Endothelial cell of umbilical vein (primary cell): ENCODE results near the gene CLDN8. TPM values are rescaled to one million over a fixed set of nuclear protein-coding genes. Genes with fewer than 3 reads are reported as not detected.

Experiments
- BruUV-seq: library from RNA; stranded (reverse); fragments of 400-500 nt; replicated peaks from 2 replicates; lab custom pipeline; 2021; lab: Mats Ljungman, UMichigan
- CTCF ChIA-PET: fragments of 300-600, 350-600 bp; sonication (Branson Sonifier 250); formaldehyde crosslinking; loops from one replicate; lab custom pipeline; 2021; ENCODE audit warnings: antibody characterized with exemption, inconsistent platforms; lab: Charles Lee
- POLR2A ChIA-PET: fragments of 300-600, 350-600 bp; sonication (Branson Sonifier 250); formaldehyde crosslinking; loops from one replicate; lab custom pipeline; 2021; ENCODE audit warnings: antibody characterized with exemption, inconsistent platforms; lab: Charles Lee
- DNase-seq: peaks from one replicate; pipeline ENCODE4 v3.0.0-alpha.2; 2011; ENCODE audit warnings: low read depth, low spot score
- FAIRE-seq: peaks from 2 replicates; lab custom pipeline; 2011; peaks lifted over from hg19 to GRCh38; lab: Jason Lieb, UNC
- H2AFZ ChIP-seq: 2 replicates; pipeline ENCODE4 v1.6.0; 2012; ENCODE audit warnings: low read depth, low read length, control low read depth, inconsistent platforms
- H3K27ac ChIP-seq: 2 replicates; pipeline ENCODE4 v1.5.1; 2011; ENCODE audit warnings: low read depth, mild to moderate bottlenecking, control low read depth, low read length, moderate library complexity; ENCODE audit not compliant: insufficient read depth
- H3K27me3 ChIP-seq, 2 experiments: 2 replicates each; pipeline versions ENCODE4 v1.6.0 to v1.6.1; 2011; ENCODE audit warnings: low read length in 2 of 2, mixed read lengths in 1 of 2; ENCODE audit not compliant: control insufficient read depth in 2 of 2, insufficient read depth in 2 of 2
- H3K36me3 ChIP-seq, 2 experiments: 2 replicates in 1 of 2; 3 replicates in 1 of 2; pipeline ENCODE4 v1.5.1; 2011; ENCODE audit warnings: low read length in 2 of 2, mild to moderate bottlenecking in 1 of 2, moderate library complexity in 1 of 2; ENCODE audit not compliant: control insufficient read depth in 2 of 2, insufficient read depth in 2 of 2; ENCODE audit errors: extremely low read depth in 1 of 2
- H3K4me1 ChIP-seq: 3 replicates; pipeline ENCODE4 v1.5.1; 2011; ENCODE audit warnings: mild to moderate bottlenecking, low read length; ENCODE audit not compliant: control insufficient read depth, insufficient read depth; ENCODE audit errors: extremely low read depth
- H3K4me2 ChIP-seq: 2 replicates; pipeline ENCODE4 v1.6.1; 2011; ENCODE audit warnings: low read length, control low read depth, mixed read lengths; ENCODE audit not compliant: insufficient read depth
- H3K4me3 ChIP-seq, 3 experiments: fragments of 200-600 bp in 1 of 3; sonication (generic), shearing (Covaris generic) in 1 of 3; replicated peaks in 1 of 3; 2 replicates each; pipeline ENCODE4 v1.5.1; 2011 to 2016; ENCODE audit warnings: control low read depth in 3 of 3, low read length in 3 of 3, mild to moderate bottlenecking in 2 of 3, inconsistent platforms in 1 of 3, low read depth in 1 of 3, moderate library complexity in 1 of 3; ENCODE audit not compliant: insufficient read depth in 1 of 3
- H3K79me2 ChIP-seq: 2 replicates; pipeline ENCODE4 v1.6.0; 2012; ENCODE audit warnings: low read length, inconsistent platforms; ENCODE audit not compliant: control insufficient read depth, insufficient read depth
- H3K9ac ChIP-seq: replicated peaks from 2 replicates; pipeline ENCODE3; 2011; ENCODE audit warnings: low read length, control low read depth; ENCODE audit not compliant: insufficient read depth; ENCODE audit errors: extremely low read depth
- H3K9me1 ChIP-seq: replicated peaks from 3 replicates; pipeline ENCODE4 v1.6.0; 2011; ENCODE audit warnings: mild to moderate bottlenecking, low read length; ENCODE audit not compliant: control insufficient read depth, insufficient read depth; ENCODE audit errors: extremely low read depth
- H3K9me3 ChIP-seq: replicated peaks from 2 replicates; pipeline ENCODE4 v1.5.1; 2012; ENCODE audit warnings: low read length, inconsistent platforms; ENCODE audit not compliant: control insufficient read depth, insufficient read depth
- H4K20me1 ChIP-seq: replicated peaks from 2 replicates; pipeline ENCODE3; 2011; ENCODE audit warnings: mild to moderate bottlenecking, low read length; ENCODE audit not compliant: control insufficient read depth, insufficient read depth; ENCODE audit errors: extremely low read depth
- CTCF ChIP-seq, 2 donors: IDR thresholded peaks; 1 replicate in 1 of 2; 2 replicates in 1 of 2; pipeline ENCODE4 v1.5.1; 2011; ENCODE audit warnings: low read length in 2 of 2, mild to moderate bottlenecking in 2 of 2, moderate library complexity in 2 of 2, control low read depth in 1 of 2, inconsistent platforms in 1 of 2, low read depth in 1 of 2; ENCODE audit not compliant: insufficient read depth in 1 of 2; ENCODE audit errors: extremely low read depth in 1 of 2
- FOS ChIP-seq: IDR thresholded peaks from 2 replicates; pipeline ENCODE4 v1.6.1; 2011; ENCODE audit warnings: mild to moderate bottlenecking, low read length, moderate library complexity, borderline replicate concordance; ENCODE audit not compliant: insufficient read depth
- GATA2 ChIP-seq: IDR thresholded peaks from 2 replicates; pipeline ENCODE4 v1.7.0; 2011; ENCODE audit warnings: low read depth, mild to moderate bottlenecking, moderate library complexity, mixed read lengths, low read length; ENCODE audit not compliant: insufficient read length, insufficient read depth
- JUN ChIP-seq: IDR thresholded peaks from 2 replicates; pipeline ENCODE4 v1.6.1; 2011; ENCODE audit warnings: borderline replicate concordance, low read depth; ENCODE audit not compliant: insufficient read length, insufficient read depth
- MAX ChIP-seq: IDR thresholded peaks from 2 replicates; pipeline ENCODE4 v1.6.1; 2011; ENCODE audit not compliant: insufficient read depth, insufficient read length
- MYC ChIP-seq: IDR thresholded peaks from one replicate; pipeline ENCODE4 v1.6.1; 2011; ENCODE audit warnings: mild to moderate bottlenecking, low read depth, low read length
- POLR2AphosphoS5 ChIP-seq: IDR thresholded peaks from 2 replicates; pipeline ENCODE4 v1.6.1; 2012; ENCODE audit warnings: low read depth, mild to moderate bottlenecking, control low read depth, low read length, moderate library complexity; ENCODE audit not compliant: insufficient read depth
- dilution Hi-C: fragments of 300-500 bp; cut with MboI; formaldehyde crosslinking; loops from one replicate; pipeline ENCODE4 v1.15.0; 2019; ENCODE audit warnings: low sequenced_read_pairs; ENCODE audit not compliant: extremely low pct_ligation_motif_present
- intact Hi-C: fragments of 100-400 bp; cut with micrococcal nuclease; formaldehyde crosslinking; loops from one replicate; pipeline ENCODE4 v1.10.0; 2022
- polyA plus RNA-seq, 4 experiments: library from polyadenylated mRNA; depleted of rRNA in 3 of 4; stranded (reverse) in 3 of 4; unstranded in 1 of 4; fragments of >200 nt; gene quantifications; 2 replicates each; pipeline versions ENCODE4 v1.2.1 to v1.2.3, GENCODE V29; 2011 to 2012; ENCODE audit warnings: missing spikeins in 1 of 4
- total RNA-seq: library from RNA; stranded (reverse); gene quantifications from 2 replicates; pipeline ENCODE4 v1.2.3, GENCODE V29; 2021

Gene CLDN8
- total and polyA plus RNA-seq, 2 donors (not counting 3 experiments of a cell fraction or from before 2014, with no cell fraction given), result not detected

- Histone ChIP-seq H2AFZ (no peak overlapping the region), H3K27me3 (no peaks in the 10 kb centered on the region), H3K27ac (no peak overlapping the region), H3K79me2 (no peaks in the 10 kb centered on the region), H3K9ac (no peak overlapping the region), H4K20me1 (no peaks in the 10 kb centered on the region), H3K9me3 (peaks cover 7% of the 10 kb centered on the region), H3K9me1 (no peaks in the 10 kb centered on the region), H3K36me3 (no peaks in the 10 kb centered on the region), H3K4me3 (no peak overlapping the region), H3K4me1 (no peaks in the 10 kb centered on the region), H3K4me2 (no peak overlapping the region)
- ChIA-PET POLR2A (no interaction called here), CTCF (no interaction called here)
- no peak for DNase-seq
- TF ChIP-seq POLR2AphosphoS5, result no peak
- TF ChIP-seq MAX, result no peak
- no peak for TF ChIP-seq CTCF (IDR thresholded peaks at IDR 0.05; ENCODE audit: extremely low read depth in 1 of 2, insufficient read depth in 1 of 2, low read depth in 1 of 2, low read length in 2 of 2)
- no peak for TF ChIP-seq FOS
- no peak for TF ChIP-seq MYC
- TF ChIP-seq JUN, result no peak
- no peak for TF ChIP-seq GATA2
- BruUV-seq, result no TSS peak
- intact Hi-C loops (no loop called here), dilution Hi-C loops (no loop called here)
- no peak for FAIRE-seq
These were observed 27.8 kb upstream of the CLDN8 start for GRCh38 chr21:30243691-30244090.
